ENCODE data around the gene RNU6-9. TPM values are rescaled to one million over a fixed set of nuclear protein-coding genes. Genes with fewer than 3 reads are reported as not detected.

RNU6-9 gene
- total and polyA plus RNA-seq, 8 donors: not detected

GRCh38 chr19:896434-896833, 3.1 kb downstream of the RNU6-9 start:
- intact Hi-C loops (cut with DNase I): no loop called here
- Histone ChIP-seq H3K36me3 (peaks cover 0 to 45% of the 10 kb centered on the region in 2 donors), H3K9me3 (no peaks in the 10 kb centered on the region), H3K4me3 (no peak overlapping the region), H3K27ac (no peak overlapping the region), H3K27me3 (no peaks in the 10 kb centered on the region), H3K4me1 (peaks cover 0 to 20% of the 10 kb centered on the region in 2 donors)
- DNase-seq: no peak
- ATAC-seq: no peak
- TF ChIP-seq CTCF (IDR thresholded peaks at IDR 0.05): no peak

- ATAC-seq: no peak
- no peak for TF ChIP-seq CTCF (IDR thresholded peaks at IDR 0.05)
- Histone ChIP-seq H3K27me3 (no peaks in the 10 kb centered on the region), H3K4me3 (no peak overlapping the region), H3K36me3 (peaks cover 0 to 51% of the 10 kb centered on the region in 2 donors), H3K9me3 (no peaks in the 10 kb centered on the region), H3K27ac (no peak overlapping the region), H3K4me1 (peaks cover 0 to 18% of the 10 kb centered on the region in 2 donors)
- no peak for DNase-seq
- intact Hi-C loops (cut with DNase I): no loop called here
These were observed 3.7 kb downstream of the RNU6-9 start for GRCh38 chr19:896999-897398.

DNA sequence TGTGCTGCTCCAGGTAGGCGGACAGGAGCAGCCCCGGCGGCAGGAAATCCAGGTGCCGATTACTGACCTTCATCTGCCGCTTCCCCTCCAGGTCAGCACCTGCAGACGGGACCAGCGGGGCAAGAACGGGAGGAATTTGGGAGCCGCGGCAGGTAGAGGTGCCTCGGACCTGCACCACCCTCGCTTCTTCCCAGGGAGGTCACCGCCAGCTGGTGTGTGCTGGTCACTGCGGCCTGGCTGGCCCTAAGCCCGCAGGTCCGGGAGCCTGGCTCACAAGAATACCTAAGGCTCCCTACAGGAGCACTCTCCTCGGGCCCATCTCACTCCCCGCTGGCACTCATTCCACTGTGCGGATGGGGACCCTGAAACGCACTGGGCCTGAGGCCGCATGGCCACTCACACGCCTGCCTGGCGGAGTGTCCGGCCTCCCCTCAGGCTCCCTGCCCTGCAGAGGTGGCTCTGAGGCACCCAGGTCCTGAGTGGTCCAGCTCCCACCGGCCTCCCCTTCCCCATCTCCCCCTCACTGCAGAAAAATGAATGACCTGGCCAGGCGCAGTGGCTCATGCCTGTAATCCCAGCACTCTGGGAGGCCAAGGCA, 4.3 kb downstream of the RNU6-9 start:
- H3K4me1 ChIP-seq: peaks cover 0 to 15% of the 10 kb centered on the region in 2 donors
- peaks cover 0 to 56% of the 10 kb centered on the region in 2 donors for H3K36me3 ChIP-seq
- no peak overlapping the region for H3K27ac ChIP-seq
- H3K9me3 ChIP-seq: no peaks in the 10 kb centered on the region
- no peak for DNase-seq
- no peak for TF ChIP-seq CTCF (IDR thresholded peaks at IDR 0.05)
- H3K27me3 ChIP-seq: no peaks in the 10 kb centered on the region
- intact Hi-C loops (cut with DNase I): no loop called here
- no peak for ATAC-seq
- no peak overlapping the region for H3K4me3 ChIP-seq

GRCh38 chr19:898663-899062, 5.4 kb downstream of the RNU6-9 start:
- H3K27ac ChIP-seq: no peak overlapping the region
- H3K4me3 ChIP-seq: no peak overlapping the region
- peaks cover 0 to 12% of the 10 kb centered on the region in 2 donors for H3K4me1 ChIP-seq
- DNase-seq (no peak), ATAC-seq (no peak)
- no peaks in the 10 kb centered on the region for H3K9me3 ChIP-seq
- no peaks in the 10 kb centered on the region for H3K27me3 ChIP-seq
- intact Hi-C loops (cut with DNase I): no loop called here
- peaks cover 0 to 60% of the 10 kb centered on the region in 2 donors for H3K36me3 ChIP-seq
- no peak for TF ChIP-seq CTCF (IDR thresholded peaks at IDR 0.05)

- H3K27me3 ChIP-seq: no peaks in the 10 kb centered on the region
- TF ChIP-seq CTCF (IDR thresholded peaks at IDR 0.05): no peak
- no peak overlapping the region for H3K4me3 ChIP-seq
- H3K4me1 ChIP-seq: peaks cover 0 to 7% of the 10 kb centered on the region in 2 donors
- H3K9me3 ChIP-seq: no peaks in the 10 kb centered on the region
- intact Hi-C loops (cut with DNase I): no loop called here
- ATAC-seq (no peak), DNase-seq (no peak)
- H3K36me3 ChIP-seq: peaks cover 0 to 65% of the 10 kb centered on the region in 2 donors
- H3K27ac ChIP-seq: no peak overlapping the region
These were observed 6.2 kb downstream of the RNU6-9 start for GRCh38 chr19:899336-900042.
